SKM-1 treated with dmso at 0.1 percent for 144 hours (cell line): ENCODE results near the gene CD58.
"Not testable (repeated sequence)": the region's sequence is repeated elsewhere in the genome, so short reads cannot be mapped to it uniquely, and the experiment has no call there.

Experiments
- DNase-seq: peaks from one replicate; lab custom pipeline; 2025; ENCODE audit not compliant: unreplicated experiment; lab: John Stamatoyannopoulos, UW

Gene CD58, protein sequence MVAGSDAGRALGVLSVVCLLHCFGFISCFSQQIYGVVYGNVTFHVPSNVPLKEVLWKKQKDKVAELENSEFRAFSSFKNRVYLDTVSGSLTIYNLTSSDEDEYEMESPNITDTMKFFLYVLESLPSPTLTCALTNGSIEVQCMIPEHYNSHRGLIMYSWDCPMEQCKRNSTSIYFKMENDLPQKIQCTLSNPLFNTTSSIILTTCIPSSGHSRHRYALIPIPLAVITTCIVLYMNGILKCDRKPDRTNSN

DNA sequence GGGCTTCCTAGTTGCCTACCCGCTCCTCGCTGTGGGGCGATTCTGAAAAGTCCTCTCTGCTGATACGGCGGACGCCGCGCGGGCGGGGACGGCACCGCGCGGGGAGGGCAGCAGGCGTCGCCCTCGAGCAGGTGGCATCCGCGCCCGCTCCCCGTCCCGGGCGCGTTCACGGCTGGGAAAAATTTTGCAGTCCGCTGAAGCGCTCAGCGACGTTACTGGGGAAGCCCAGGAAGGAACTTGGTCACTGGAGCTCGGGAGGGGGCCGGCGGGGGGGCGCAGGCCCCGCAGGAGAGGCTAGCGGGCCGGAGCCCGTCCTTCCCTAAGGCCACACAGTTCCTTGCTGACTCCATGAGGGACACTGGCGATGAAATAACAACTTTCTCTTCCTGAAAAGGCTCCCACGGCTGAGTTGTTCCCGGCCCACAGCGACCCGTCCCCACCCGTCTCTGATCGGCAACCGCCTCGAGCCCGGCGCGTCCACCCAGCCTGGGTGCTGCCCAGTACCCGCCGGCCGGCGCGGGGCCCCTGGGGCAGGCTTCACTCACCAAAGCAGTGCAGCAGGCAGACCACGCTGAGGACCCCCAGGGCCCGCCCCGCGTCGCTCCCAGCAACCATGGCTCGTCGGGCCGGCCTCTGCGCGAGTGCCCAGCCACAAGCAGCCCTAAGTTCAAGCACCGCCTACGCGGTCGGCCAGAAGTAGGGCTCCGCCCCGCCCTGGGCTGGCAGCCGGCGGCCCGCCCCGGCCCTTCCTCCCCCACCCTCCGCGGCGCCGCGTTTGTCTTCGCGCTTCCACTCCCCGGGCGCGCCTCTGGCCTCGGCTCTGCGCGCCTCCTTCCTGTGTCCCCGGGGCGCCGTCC is at the start of gene CD58:
CD58 (minus strand) TSS at position 669 of the 857 bp plus-strand sequence; CDS start at position 615, 54 bp downstream.
- DNase-seq: peak; percentile 83

DNA sequence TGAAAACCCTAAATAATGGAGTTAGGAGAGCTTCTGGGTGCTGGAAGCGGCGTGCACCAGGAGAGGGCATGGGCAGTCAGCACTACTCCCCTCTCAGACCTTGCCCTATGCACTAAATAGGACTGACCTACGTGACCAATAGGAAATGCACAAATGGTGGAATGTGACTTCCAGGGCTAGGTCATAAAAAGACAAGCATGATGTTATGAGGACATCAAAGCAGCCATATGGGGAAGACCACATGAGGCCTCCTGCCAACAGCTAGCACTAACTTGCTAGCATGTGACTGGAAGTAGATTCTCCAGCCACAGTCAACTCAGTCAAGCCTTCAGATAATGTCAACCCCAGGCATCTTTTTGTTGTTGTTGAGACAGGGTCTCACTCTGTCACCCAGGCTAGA is 49.6 kb upstream of the CD58 start:
- DNase-seq: not testable (repeated sequence)

DNA sequence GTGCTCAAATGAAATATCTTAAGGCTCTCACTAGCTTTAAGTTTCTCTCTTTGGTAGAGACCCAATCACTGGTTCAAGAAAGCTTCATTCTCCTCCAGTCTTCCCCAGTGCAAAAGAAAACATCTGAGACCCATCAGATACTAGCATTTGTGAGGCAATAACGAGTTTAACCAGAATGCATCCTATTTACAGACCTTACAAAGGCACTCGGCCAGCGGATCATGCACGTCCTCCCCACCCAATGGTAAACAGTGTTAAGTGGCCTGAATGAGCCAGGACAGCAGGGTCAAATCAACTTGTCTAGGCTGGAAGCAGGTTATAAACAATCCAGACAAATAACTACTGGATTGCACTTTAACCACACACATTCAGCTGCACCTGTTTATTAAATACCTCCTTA is 48.3 kb upstream of the CD58 start:
- DNase-seq: not testable (repeated sequence)

- DNase-seq: not testable (repeated sequence)
These were observed 47.0 kb upstream of the CD58 start for GRCh38 chr1:116617808-116618207.

- DNase-seq: not testable (repeated sequence)
These were observed 43.0 kb upstream of the CD58 start for GRCh38 chr1:116613825-116614224.

- not testable (repeated sequence) for DNase-seq
These were observed 39.1 kb upstream of the CD58 start for GRCh38 chr1:116609801-116610371.

GRCh38 chr1:116608841-116609240 is 38.0 kb upstream of the CD58 start:
- not testable (repeated sequence) for DNase-seq

DNA sequence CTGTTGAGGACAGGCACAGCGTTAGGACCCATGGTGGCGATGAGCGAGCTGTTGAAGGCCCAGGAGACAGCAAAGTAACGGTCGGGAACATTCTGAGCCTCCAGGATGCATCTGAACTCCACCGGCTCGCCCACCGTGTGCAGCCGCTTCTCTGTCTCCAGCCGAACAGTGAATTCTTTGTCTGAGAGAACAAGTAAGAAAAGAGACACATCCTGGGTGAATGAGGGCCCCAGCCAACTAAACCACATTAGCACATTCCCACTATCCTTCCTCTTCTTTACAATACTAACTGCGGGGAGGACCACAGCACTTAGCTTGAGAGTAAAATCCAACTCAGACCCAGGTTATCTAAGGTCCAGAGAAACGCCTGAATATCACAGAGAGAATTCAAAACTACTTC is 37.3 kb upstream of the CD58 start:
- DNase-seq: not testable (repeated sequence)

DNA sequence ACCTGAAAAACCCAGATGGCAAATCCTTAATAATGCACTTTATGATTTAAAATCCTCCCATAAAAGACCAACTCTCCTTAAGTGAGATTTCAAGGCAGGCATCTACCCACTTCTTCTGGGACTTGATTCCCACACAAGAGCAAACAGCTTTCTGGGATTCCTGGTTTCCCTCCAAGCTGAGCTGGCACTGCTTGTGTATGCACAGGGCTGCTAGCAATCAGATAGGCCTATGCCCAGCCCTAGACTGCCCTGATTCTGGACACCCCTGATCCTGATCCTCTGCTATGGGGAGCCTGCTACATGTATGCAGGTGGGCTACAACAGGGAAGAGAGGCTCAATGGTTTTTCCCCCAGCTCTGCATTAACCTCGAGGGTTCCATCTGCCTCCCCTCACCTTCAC is 36.6 kb upstream of the CD58 start:
- not testable (repeated sequence) for DNase-seq

GRCh38 chr1:116606067-116606466 is 35.2 kb upstream of the CD58 start:
- DNase-seq: peak; percentile 65

DNA sequence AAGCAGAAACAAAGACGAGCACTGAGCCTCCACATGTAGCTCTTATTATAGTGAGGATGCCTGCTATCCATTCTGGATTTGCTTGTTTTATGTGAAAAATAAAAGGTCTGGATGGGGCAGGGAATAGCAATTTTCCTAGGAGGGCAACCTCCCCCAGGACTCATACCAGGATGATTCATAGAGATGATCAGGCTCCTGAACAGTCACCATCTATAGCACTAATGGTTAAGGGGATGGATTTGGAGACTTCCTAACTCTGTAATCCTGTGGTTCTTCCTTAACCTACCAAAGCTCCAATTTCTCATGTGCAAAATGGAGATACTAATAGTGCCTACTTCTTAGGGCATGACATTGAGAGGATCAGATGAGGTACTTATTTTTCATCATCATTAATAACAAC is 34.5 kb upstream of the CD58 start:
- no peak for DNase-seq

DNA sequence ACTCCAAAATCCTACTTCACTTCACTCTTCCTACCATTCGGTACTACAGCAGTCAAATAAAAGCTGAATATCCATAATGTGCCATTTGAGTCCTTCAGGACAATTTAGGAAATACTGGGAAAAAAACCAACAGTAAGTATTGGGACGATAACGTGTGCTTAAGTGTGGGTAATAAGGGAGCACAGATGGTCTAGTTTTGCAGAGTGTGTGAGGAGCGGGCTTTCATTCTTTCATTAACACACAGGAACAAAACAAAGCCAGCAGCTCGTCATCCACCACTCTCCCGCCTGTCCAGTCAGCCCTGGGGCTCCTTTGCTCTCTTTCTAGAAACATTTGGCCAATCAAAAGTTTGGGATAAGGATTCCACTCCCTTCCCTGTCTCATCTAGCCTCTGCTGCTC is 33.6 kb upstream of the CD58 start:
- not testable (repeated sequence) for DNase-seq

DNA sequence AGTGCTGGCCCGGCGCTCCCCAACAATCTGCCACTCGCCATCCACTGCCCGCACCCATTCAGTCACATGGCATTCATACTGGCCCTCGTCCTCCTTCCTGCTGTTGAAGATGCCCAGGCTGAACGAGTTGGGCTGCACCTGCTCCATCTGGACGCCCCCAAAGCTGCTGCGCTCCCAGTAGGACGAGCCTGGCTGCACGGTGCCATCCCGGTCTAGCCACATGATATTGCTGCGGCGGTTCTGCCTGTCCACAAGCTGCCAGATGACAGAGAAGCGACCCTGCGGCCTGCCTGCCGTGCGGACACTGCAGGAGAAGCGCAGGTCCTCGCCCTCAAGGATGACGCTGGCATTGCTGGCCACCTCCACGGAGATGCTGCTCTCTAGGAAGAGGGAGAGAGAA is 32.8 kb upstream of the CD58 start:
- not testable (repeated sequence) for DNase-seq

DNA sequence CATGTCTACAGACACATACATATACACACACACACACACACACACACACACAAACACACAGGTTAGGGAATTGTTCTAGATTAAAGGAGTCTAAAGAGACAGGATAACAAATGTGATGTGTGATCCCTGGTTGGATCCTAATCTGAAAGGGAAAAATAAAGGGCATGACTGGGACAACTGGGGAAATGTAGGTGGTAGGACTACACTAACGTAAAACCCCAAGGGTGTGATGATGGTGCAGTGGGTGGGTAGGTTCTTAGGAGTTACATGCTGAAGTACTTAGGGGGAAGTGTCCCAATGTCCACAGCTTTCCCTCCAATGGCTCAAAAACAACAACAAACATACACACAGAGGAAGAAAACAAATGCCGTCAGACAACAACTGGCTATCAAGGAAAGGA is 28.5 kb upstream of the CD58 start:
- not testable (repeated sequence) for DNase-seq

DNA sequence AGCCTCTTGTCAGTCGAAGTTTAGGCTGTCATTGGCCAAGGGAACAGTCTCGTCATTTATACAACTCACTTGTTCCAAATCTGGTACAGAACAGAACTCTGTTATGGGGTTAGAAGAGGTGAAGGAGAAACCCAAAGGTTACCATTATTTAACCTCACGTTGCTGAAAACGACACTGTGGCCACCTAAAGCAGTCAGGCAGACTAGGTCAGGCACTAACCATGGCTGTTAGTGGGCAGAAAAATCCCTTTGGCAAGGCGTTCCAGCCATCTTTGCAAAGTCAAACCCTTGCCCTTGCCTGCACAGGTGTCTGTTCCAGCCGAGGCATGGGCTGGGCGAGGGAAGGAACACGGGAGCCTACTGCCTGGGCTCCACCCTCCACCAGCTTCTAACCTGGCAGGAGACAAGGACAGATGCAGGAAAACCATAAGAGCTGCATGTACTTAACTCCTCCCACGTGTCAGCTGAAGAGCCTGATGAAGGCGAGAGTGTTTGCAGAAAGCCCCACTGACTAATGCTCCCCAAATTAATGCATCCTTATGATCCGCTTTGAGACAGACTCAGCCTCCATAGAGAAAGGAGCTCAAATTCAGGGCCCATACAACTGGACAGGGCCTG is 27.7 kb upstream of the CD58 start:
- not testable (repeated sequence) for DNase-seq

- not testable (repeated sequence) for DNase-seq
These were observed 26.6 kb upstream of the CD58 start for GRCh38 chr1:116597388-116597787.

- DNase-seq: not testable (repeated sequence)
These were observed 26.0 kb upstream of the CD58 start for GRCh38 chr1:116596742-116597307.

- DNase-seq: not testable (repeated sequence)
These were observed 25.3 kb upstream of the CD58 start for GRCh38 chr1:116595946-116596741.

GRCh38 chr1:116595065-116595840 is 24.4 kb upstream of the CD58 start:
- not testable (repeated sequence) for DNase-seq
